ENCODE results near the gene MYBPC2.
"Not testable (repeated sequence)": the region's sequence is repeated elsewhere in the genome, so short reads cannot be mapped to it uniquely, and the experiment has no call there.

MYBPC2 gene

DNA sequence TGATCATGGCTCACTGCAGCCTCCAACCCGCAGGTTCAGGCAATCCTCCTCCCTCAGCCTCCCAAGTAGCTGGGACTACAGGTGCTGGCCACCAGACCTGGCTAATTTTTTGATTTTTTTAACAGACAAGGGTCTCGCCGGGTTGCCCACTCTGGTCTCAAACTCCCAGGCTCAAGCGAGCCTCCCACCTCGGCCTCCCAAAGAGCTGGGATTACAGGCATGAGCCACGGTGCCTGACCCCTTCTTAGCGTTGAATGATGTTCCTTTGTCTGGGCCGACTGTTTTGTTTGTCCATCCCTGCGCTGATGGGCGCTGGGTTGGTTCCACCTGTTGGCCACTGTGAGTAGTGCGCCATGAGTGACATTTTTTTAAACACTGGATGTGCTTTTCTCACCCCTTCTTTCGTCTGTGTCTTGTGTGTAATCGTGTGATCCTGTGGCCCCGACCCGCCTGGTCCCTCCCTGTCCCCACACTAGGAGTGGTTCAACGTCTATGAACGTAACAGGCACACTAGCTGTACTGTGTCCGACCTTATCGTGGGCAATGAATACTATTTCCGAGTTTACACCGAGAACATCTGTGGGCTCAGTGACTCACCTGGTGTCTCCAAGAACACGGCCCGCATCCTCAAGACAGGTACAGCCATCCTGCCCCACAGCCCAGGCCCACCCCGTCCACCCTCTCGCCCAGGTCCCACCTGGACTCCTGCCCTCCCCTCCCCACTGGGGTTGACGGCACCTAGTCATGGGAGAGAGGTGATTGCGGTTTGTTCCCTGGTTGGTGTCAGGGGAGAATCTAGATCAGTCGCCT lies 28.6 kb downstream of the MYBPC2 start:
- no peak overlapping the region for H3K27ac ChIP-seq (ENCODE audit: low read depth, low read length)
- H3K27me3 ChIP-seq (ENCODE audit: control insufficient read depth, insufficient read depth, low read length), result no peaks in the 10 kb centered on the region; the same call in 1 of the 2 replicates
- H3K4me1 ChIP-seq (ENCODE audit: control insufficient read depth, insufficient read depth, low read length), result peaks cover 7% of the 10 kb centered on the region
- no peaks in the 10 kb centered on the region for H3K36me3 ChIP-seq (ENCODE audit: control insufficient read depth, insufficient read depth, low read length)
- no peaks in the 10 kb centered on the region for H3K9me3 ChIP-seq (ENCODE audit: control insufficient read depth, insufficient read depth, low read depth, low read length)
- H3K4me3 ChIP-seq (ENCODE audit: low read depth, low read length), result no peak overlapping the region
- H3K9ac ChIP-seq (ENCODE audit: low read length), result no peak overlapping the region

DNA sequence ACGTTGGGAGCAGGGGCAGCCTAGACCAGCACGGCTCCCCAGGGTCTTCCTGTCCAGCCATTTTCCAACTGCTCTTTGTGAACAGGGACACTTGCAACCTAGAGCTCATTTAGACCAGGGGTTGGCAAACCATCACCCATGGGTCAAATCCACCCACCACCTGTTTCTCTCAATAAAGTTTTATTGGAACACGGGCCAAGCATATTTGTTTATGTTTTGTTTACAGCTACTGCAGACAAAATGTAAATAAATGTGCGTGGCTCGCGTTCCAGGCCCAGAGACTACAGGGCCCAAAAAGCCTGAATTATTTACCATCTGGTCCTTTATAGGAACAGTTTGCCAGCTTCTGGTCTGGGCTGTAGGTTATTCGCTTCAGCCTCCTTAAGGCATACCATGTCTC lies 30.3 kb downstream of the MYBPC2 start:
- Histone ChIP-seq H3K4me3 (ENCODE audit: low read depth, low read length) (no peak overlapping the region), H3K4me1 (ENCODE audit: control insufficient read depth, insufficient read depth, low read length) (peaks cover 13% of the 10 kb centered on the region), H3K36me3 (ENCODE audit: control insufficient read depth, insufficient read depth, low read length) (no peaks in the 10 kb centered on the region), H3K27me3 (ENCODE audit: control insufficient read depth, insufficient read depth, low read length) (no peaks in the 10 kb centered on the region; the same call in 1 of the 2 replicates), H3K9ac (ENCODE audit: low read length) (no peak overlapping the region), H3K27ac (ENCODE audit: low read depth, low read length) (no peak overlapping the region), H3K9me3 (ENCODE audit: control insufficient read depth, insufficient read depth, low read depth, low read length) (no peaks in the 10 kb centered on the region)

DNA sequence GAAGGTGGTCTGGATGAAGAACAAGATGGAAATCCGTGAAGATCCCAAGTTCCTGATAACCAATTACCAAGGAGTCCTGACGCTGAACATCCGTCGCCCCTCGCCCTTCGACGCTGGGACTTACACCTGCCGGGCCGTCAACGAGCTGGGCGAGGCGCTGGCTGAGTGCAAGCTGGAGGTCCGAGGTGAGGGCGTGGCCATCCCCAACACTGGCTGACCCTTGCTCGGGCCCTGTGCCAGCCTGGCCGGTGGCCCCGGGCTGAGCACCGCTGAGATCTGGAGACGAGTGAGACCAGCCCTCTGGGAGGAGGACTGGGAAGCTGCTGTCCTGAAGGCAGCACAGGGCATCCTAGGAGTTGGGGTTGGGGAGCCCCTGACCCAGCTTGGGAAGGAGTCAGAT lies 31.7 kb downstream of the MYBPC2 start:
- no peaks in the 10 kb centered on the region for H3K36me3 ChIP-seq (ENCODE audit: control insufficient read depth, insufficient read depth, low read length)
- H3K27me3 ChIP-seq (ENCODE audit: control insufficient read depth, insufficient read depth, low read length), result no peaks in the 10 kb centered on the region
- no peak overlapping the region for H3K4me3 ChIP-seq (ENCODE audit: low read depth, low read length)
- H3K27ac ChIP-seq (ENCODE audit: low read depth, low read length), result no peak overlapping the region
- H3K9ac ChIP-seq (ENCODE audit: low read length), result no peak overlapping the region
- peaks cover 13% of the 10 kb centered on the region for H3K4me1 ChIP-seq (ENCODE audit: control insufficient read depth, insufficient read depth, low read length)
- no peaks in the 10 kb centered on the region for H3K9me3 ChIP-seq (ENCODE audit: control insufficient read depth, insufficient read depth, low read depth, low read length)

DNA sequence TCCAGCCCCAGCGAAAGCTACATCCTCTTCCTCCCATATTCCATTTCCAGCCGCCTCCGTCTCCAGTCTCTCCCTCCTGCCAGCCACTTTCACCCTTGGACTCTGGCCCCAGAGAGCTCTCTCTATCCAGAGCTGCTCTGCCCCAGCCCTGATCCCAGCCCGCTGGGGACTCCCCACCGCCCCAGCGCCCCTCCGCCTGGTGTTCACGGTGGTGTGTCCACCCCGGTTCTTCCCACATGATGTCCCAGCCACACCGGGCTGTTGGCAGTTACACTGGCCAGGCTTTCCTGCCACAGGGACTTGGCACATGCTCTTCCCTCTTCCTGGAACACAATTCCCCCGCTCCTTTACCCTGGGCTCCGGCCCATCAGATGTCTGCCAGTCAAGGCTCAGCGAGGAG lies 32.3 kb downstream of the MYBPC2 start:
- H3K9ac ChIP-seq (ENCODE audit: low read length), result no peak overlapping the region
- H3K27ac ChIP-seq (ENCODE audit: low read depth, low read length), result no peak overlapping the region
- no peak overlapping the region for H3K4me3 ChIP-seq (ENCODE audit: low read depth, low read length)
- peaks cover 3% of the 10 kb centered on the region; the same call in 1 of the 2 replicates for H3K27me3 ChIP-seq (ENCODE audit: control insufficient read depth, insufficient read depth, low read length)
- no peaks in the 10 kb centered on the region for H3K36me3 ChIP-seq (ENCODE audit: control insufficient read depth, insufficient read depth, low read length)
- H3K9me3 ChIP-seq (ENCODE audit: control insufficient read depth, insufficient read depth, low read depth, low read length), result no peaks in the 10 kb centered on the region
- peaks cover 13% of the 10 kb centered on the region for H3K4me1 ChIP-seq (ENCODE audit: control insufficient read depth, insufficient read depth, low read length)

DNA sequence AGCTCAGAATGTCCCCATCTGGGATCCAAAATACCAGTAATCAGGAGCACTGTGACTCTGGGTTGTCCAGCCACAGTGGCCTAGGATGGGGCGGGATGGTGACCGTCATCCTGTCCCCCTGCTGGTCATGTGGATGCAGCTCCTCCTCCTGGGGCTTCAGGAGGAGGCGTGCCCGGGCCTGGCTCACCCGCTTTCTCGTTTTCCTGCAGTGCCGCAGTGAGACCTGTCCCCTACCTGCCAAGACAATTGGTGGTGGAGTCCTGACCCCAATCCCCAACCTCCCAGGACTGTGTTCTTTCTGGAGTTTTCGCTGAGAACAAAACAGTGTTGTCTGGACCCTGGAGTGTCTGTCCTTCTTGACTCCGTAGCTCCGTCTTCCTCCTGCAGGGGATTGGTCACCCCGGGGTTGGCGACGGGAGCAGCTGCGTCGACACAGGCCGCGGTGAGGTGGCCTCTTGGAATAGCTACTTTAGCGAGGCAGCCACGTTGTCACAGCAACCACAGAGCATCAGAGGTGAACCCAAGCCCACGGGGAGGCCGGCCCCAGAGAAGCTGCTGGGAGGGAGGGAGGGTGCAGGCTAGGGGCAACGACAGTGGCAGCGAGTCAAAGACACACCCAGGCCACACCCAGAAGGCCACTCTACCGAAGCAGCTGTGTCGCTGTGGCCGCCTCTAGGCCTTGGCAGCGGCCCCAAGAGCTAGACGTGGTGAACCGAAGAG lies 33.5 kb downstream of the MYBPC2 start:
- Histone ChIP-seq H3K4me3 (ENCODE audit: low read depth, low read length) (peak overlapping the region; percentile 8; the same call in 1 of the 2 replicates), H3K27ac (ENCODE audit: low read depth, low read length) (no peak overlapping the region), H3K9ac (ENCODE audit: low read length) (no peak overlapping the region), H3K4me1 (ENCODE audit: control insufficient read depth, insufficient read depth, low read length) (peaks cover 13% of the 10 kb centered on the region), H3K27me3 (ENCODE audit: control insufficient read depth, insufficient read depth, low read length) (peaks cover 3% of the 10 kb centered on the region; the same call in 1 of the 2 replicates), H3K9me3 (ENCODE audit: control insufficient read depth, insufficient read depth, low read depth, low read length) (no peaks in the 10 kb centered on the region), H3K36me3 (ENCODE audit: control insufficient read depth, insufficient read depth, low read length) (no peaks in the 10 kb centered on the region)

DNA sequence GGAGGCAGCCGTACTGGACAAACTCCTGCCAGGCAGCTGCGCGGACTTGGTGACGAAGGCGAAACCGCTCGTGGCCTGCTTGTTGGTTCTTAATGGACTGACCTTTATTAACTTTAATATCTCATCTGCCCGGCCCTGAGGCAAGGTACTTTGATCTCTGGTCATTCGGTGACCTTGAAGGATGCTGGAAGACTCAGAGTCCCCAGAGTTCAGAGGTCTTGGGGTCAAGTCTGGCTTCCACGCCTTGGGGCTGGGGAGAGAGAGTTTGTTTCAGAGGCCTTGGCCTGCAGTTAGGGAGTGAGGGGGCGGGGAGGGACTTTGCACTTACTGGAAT lies 34.0 kb downstream of the MYBPC2 start:
- no peaks in the 10 kb centered on the region for H3K9me3 ChIP-seq (ENCODE audit: control insufficient read depth, insufficient read depth, low read depth, low read length)
- no peak overlapping the region for H3K4me3 ChIP-seq (ENCODE audit: low read depth, low read length)
- peaks cover 13% of the 10 kb centered on the region for H3K4me1 ChIP-seq (ENCODE audit: control insufficient read depth, insufficient read depth, low read length)
- H3K27me3 ChIP-seq (ENCODE audit: control insufficient read depth, insufficient read depth, low read length), result peaks cover 3% of the 10 kb centered on the region; the same call in 1 of the 2 replicates
- no peak overlapping the region for H3K27ac ChIP-seq (ENCODE audit: low read depth, low read length)
- H3K36me3 ChIP-seq (ENCODE audit: control insufficient read depth, insufficient read depth, low read length), result no peaks in the 10 kb centered on the region
- H3K9ac ChIP-seq (ENCODE audit: low read length), result no peak overlapping the region

DNA sequence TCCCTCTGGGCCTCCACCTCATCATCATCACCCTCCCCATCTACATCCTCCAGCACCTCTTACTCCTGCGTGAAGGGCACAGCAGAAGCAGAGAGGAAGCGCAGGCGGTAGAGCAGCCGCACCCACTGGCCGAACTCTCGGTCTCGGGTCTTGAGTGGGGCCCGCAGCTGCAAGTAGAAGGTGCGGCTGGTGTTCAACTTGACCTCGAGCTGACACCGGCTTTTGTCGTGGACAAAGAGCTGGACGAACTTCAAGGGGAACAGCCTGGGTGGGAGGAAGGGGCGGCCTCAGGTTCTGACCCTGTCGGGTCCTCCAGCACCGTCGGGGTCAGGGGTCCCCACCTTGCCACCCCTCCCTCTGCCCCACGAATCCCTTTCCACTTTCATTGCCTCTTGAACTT lies 34.9 kb downstream of the MYBPC2 start:
- Histone ChIP-seq H3K27me3 (ENCODE audit: control insufficient read depth, insufficient read depth, low read length) (peaks cover 3% of the 10 kb centered on the region; the same call in 1 of the 2 replicates), H3K9me3 (ENCODE audit: control insufficient read depth, insufficient read depth, low read depth, low read length) (no peaks in the 10 kb centered on the region), H3K4me1 (ENCODE audit: control insufficient read depth, insufficient read depth, low read length) (peaks cover 13% of the 10 kb centered on the region), H3K36me3 (ENCODE audit: control insufficient read depth, insufficient read depth, low read length) (no peaks in the 10 kb centered on the region), H3K27ac (ENCODE audit: low read depth, low read length) (no peak overlapping the region), H3K9ac (ENCODE audit: low read length) (no peak overlapping the region), H3K4me3 (ENCODE audit: low read depth, low read length) (no peak overlapping the region)

DNA sequence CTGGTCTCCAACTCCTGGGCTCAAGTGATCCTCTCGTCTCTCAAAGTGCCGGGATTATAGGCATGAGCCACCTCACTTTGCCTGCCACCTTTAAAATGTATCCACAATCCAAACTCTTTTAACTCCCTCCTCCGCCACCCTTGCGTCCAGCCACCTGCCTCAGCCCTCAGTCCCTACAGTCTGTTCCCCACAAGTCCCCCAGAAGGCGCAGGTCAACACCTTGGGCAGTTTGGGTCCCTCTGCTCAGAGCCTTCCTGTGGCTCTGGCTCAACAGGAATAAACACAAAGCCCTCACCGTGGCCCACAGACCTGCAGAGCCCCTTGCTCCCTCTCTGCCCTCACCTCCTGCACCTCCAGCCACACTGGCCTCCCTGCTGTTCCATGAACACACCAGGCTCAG lies 36.1 kb downstream of the MYBPC2 start:
- Histone ChIP-seq H3K4me3 (ENCODE audit: low read depth, low read length) (no peak overlapping the region), H3K4me1 (ENCODE audit: control insufficient read depth, insufficient read depth, low read length) (peaks cover 13% of the 10 kb centered on the region), H3K27ac (ENCODE audit: low read depth, low read length) (no peak overlapping the region), H3K9ac (ENCODE audit: low read length) (no peak overlapping the region), H3K9me3 (ENCODE audit: control insufficient read depth, insufficient read depth, low read depth, low read length) (no peaks in the 10 kb centered on the region), H3K36me3 (ENCODE audit: control insufficient read depth, insufficient read depth, low read length) (no peaks in the 10 kb centered on the region), H3K27me3 (ENCODE audit: control insufficient read depth, insufficient read depth, low read length) (peaks cover 3% of the 10 kb centered on the region; the same call in 1 of the 2 replicates)

DNA sequence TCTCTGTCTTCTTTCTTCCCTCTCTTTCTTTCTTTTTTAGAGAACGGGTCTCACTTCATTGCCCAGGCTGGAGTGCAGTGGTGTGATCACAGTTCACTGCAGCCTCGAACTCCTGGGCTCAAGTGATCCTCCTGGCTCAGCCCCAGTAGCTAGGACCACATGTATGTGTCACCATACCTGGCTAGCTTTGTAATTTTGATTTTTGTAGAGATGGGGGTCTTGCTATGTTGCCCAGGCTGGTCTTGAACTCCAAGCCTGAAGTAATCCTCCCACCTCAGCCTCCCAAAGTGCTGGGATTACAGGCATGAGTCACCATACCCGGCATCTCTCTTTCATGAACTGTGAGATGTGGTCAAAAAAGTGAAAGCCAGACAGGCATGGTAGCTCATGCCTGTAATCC lies 40.6 kb downstream of the MYBPC2 start:
- not testable (repeated sequence) for H3K36me3 ChIP-seq (ENCODE audit: control insufficient read depth, insufficient read depth, low read length); H3K4me1 ChIP-seq (ENCODE audit: control insufficient read depth, insufficient read depth, low read length); H3K9ac ChIP-seq (ENCODE audit: low read length); H3K27ac ChIP-seq (ENCODE audit: low read depth, low read length); H3K9me3 ChIP-seq (ENCODE audit: control insufficient read depth, insufficient read depth, low read depth, low read length); H3K4me3 ChIP-seq (ENCODE audit: low read depth, low read length); H3K27me3 ChIP-seq (ENCODE audit: control insufficient read depth, insufficient read depth, low read length)

DNA sequence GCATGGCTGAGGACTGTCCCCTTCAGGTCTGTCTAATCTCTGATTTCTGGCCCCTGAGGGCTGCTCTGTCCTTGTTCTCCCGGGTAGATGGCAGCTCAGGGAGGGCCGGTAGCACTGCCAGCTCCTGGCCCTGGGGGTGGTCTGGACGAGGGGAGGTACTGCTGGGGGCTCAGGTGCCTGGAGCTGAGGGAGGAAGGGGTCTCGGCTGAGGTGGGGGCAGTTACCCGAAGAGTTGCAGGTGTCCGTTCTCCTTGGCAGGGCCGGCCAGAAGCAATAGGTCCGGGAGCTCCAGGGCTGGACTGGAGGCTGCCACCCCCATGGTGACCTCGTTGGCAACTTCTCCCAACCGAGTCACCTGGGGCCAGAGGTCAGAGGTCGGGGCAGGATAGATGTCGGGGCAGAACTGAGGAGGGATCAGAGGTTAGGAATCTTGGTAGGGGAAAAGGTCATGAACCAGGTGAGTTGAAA lies 42.4 kb downstream of the MYBPC2 start:
- peaks cover 4% of the 10 kb centered on the region for H3K9me3 ChIP-seq (ENCODE audit: control insufficient read depth, insufficient read depth, low read depth, low read length)
- H3K4me1 ChIP-seq (ENCODE audit: control insufficient read depth, insufficient read depth, low read length), result 0 out of 2 replicates have a peak, but pooled peaks cover 4% of the 10 kb centered on the region
- peaks cover 23% of the 10 kb centered on the region for H3K36me3 ChIP-seq (ENCODE audit: control insufficient read depth, insufficient read depth, low read length)
- no peak overlapping the region for H3K9ac ChIP-seq (ENCODE audit: low read length)
- no peak overlapping the region for H3K27ac ChIP-seq (ENCODE audit: low read depth, low read length)
- H3K27me3 ChIP-seq (ENCODE audit: control insufficient read depth, insufficient read depth, low read length), result no peaks in the 10 kb centered on the region
- no peak overlapping the region for H3K4me3 ChIP-seq (ENCODE audit: low read depth, low read length)

DNA sequence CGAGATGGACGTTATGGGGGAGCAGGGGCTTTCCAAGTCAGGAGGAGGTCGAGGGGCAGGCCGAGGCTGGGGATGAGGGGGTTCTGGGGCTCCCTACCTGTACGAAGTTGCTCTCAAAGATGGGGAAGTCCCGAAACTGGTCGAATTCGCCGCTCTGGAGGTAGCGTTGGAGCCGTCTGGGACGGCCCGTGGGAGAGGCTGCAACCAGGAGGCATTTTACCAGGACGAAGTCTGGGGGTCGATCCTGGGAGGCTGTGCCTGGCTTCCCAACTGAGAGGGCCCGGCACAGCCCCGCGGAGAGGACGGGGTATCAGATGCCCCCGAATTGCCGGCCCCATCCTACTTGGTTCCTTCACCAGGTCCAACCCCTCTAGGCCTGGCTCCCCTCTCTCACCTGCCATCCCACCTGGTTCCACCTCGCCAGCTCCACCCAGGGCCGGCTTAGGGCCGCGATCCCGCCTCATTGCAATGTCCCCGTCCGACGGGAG lies 43.1 kb downstream of the MYBPC2 start:
- H3K27ac ChIP-seq (ENCODE audit: low read depth, low read length), result no peak overlapping the region
- peak overlapping the region; percentile 84 for H3K4me3 ChIP-seq (ENCODE audit: low read depth, low read length)
- H3K9ac ChIP-seq (ENCODE audit: low read length), result no peak overlapping the region

More for the DNA sequence above, 43.1 kb downstream of the MYBPC2 start:
- Histone ChIP-seq H3K36me3 (ENCODE audit: control insufficient read depth, insufficient read depth, low read length) (peaks cover 30% of the 10 kb centered on the region), H3K27me3 (ENCODE audit: control insufficient read depth, insufficient read depth, low read length) (no peaks in the 10 kb centered on the region), H3K9me3 (ENCODE audit: control insufficient read depth, insufficient read depth, low read depth, low read length) (peaks cover 4% of the 10 kb centered on the region), H3K4me1 (ENCODE audit: control insufficient read depth, insufficient read depth, low read length) (0 out of 2 replicates have a peak, but pooled peaks cover 4% of the 10 kb centered on the region)
